Lower leg skin (tissue), 3 donors: ENCODE measurements around the gene ZNF804B.

Experiments used
- POLR2A ChIP-seq, 2 donors: fragments of 450-650 bp; IDR thresholded peaks; one replicate each; pipeline ENCODE4 v1.6.1; 2016 to 2017; ENCODE audit warnings: antibody characterized with exemption in 2 of 2, mild to moderate bottlenecking in 1 of 2, moderate library complexity in 1 of 2
- TF ChIP-seq, protein P1 (sequence below), 3 donors: fragments of 450-650 bp; IDR thresholded peaks; one replicate each; pipeline ENCODE4 v1.5.1; 2016; ENCODE audit warnings: antibody characterized with exemption in 3 of 3, mild to moderate bottlenecking in 3 of 3, moderate library complexity in 2 of 3

DNA sequence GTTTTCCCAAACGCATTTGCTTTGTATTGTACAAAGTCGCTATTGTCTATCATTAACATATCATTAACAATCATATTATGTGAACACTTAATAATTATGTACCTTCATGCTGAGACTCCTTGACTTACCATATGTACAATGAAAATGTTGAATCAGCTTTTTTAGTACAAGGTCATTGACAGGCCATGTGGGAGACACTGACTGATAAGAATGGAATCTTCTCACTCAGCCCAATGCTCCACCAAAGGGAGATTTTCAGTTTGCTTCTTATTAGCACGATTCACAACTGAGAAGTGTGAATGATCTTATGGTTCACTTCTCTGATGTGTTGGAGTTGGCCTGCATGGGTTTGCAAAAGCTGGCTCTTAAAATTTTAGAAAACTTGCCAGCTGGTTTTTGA lies 289.5 kb downstream of the ZNF804B start:
- TF ChIP-seq, protein P1, sequence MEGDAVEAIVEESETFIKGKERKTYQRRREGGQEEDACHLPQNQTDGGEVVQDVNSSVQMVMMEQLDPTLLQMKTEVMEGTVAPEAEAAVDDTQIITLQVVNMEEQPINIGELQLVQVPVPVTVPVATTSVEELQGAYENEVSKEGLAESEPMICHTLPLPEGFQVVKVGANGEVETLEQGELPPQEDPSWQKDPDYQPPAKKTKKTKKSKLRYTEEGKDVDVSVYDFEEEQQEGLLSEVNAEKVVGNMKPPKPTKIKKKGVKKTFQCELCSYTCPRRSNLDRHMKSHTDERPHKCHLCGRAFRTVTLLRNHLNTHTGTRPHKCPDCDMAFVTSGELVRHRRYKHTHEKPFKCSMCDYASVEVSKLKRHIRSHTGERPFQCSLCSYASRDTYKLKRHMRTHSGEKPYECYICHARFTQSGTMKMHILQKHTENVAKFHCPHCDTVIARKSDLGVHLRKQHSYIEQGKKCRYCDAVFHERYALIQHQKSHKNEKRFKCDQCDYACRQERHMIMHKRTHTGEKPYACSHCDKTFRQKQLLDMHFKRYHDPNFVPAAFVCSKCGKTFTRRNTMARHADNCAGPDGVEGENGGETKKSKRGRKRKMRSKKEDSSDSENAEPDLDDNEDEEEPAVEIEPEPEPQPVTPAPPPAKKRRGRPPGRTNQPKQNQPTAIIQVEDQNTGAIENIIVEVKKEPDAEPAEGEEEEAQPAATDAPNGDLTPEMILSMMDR (IDR thresholded peaks at IDR 0.05), result no peak
- TF ChIP-seq POLR2A (IDR thresholded peaks at IDR 0.05), result no peak
